ENCODE measurements around the gene KIAA0513.
"Not testable (repeated sequence)": the region's sequence is repeated elsewhere in the genome, so short reads cannot be mapped to it uniquely, and the experiment has no call there.

DNA sequence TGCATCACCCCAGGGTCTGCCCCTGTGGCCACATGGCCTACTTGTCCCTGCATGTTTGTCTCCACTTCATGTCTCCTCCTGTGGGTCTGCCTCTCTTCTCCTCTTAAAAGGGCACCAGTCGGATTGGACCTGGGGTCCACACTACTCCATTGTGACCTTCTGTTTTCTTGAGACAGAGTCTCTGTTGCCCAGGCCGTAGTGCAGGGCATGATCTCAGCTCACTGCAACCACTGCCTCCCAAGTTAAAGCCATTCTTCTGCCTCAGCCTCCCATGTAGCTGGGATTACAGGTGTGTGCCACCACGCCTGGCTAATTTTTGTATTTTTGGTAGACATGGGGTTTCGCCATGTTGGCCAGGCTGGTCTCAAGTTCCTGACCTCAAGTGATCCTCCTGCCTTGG, 4.6 kb downstream of the KIAA0513 start:
- TF ChIP-seq CTCF (IDR thresholded peaks at IDR 0.05); SP1 (CRISPR knock-in tag; conservative IDR thresholded peaks at IDR 0.05); NFE2L1 (CRISPR knock-in tag; IDR thresholded peaks at IDR 0.05); ETV6 (CRISPR knock-in tag; IDR thresholded peaks at IDR 0.05); KAT7 (CRISPR knock-in tag; IDR thresholded peaks at IDR 0.05; ENCODE audit: borderline replicate concordance); NFYB (CRISPR knock-in tag; conservative IDR thresholded peaks at IDR 0.05; ENCODE audit: low read depth); IRF2 (CRISPR knock-in tag; IDR thresholded peaks at IDR 0.05; ENCODE audit: borderline replicate concordance, low read depth); CBFB (CRISPR knock-in tag; IDR thresholded peaks at IDR 0.05; ENCODE audit: low read depth); NR1H2 (CRISPR knock-in tag; IDR thresholded peaks at IDR 0.05); MLX (CRISPR knock-in tag; IDR thresholded peaks at IDR 0.05): not testable (repeated sequence)
- TF ChIP-seq, protein P1, sequence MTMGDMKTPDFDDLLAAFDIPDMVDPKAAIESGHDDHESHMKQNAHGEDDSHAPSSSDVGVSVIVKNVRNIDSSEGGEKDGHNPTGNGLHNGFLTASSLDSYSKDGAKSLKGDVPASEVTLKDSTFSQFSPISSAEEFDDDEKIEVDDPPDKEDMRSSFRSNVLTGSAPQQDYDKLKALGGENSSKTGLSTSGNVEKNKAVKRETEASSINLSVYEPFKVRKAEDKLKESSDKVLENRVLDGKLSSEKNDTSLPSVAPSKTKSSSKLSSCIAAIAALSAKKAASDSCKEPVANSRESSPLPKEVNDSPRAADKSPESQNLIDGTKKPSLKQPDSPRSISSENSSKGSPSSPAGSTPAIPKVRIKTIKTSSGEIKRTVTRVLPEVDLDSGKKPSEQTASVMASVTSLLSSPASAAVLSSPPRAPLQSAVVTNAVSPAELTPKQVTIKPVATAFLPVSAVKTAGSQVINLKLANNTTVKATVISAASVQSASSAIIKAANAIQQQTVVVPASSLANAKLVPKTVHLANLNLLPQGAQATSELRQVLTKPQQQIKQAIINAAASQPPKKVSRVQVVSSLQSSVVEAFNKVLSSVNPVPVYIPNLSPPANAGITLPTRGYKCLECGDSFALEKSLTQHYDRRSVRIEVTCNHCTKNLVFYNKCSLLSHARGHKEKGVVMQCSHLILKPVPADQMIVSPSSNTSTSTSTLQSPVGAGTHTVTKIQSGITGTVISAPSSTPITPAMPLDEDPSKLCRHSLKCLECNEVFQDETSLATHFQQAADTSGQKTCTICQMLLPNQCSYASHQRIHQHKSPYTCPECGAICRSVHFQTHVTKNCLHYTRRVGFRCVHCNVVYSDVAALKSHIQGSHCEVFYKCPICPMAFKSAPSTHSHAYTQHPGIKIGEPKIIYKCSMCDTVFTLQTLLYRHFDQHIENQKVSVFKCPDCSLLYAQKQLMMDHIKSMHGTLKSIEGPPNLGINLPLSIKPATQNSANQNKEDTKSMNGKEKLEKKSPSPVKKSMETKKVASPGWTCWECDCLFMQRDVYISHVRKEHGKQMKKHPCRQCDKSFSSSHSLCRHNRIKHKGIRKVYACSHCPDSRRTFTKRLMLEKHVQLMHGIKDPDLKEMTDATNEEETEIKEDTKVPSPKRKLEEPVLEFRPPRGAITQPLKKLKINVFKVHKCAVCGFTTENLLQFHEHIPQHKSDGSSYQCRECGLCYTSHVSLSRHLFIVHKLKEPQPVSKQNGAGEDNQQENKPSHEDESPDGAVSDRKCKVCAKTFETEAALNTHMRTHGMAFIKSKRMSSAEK (CRISPR knock-in tag; IDR thresholded peaks at IDR 0.05; ENCODE audit: borderline replicate concordance): not testable (repeated sequence)

Measured in WTC11 (cell line).